ENCODE results near the gene NME9.

Gene NME9

GRCh38 chr3:138282836-138283235 is 46.8 kb downstream of the NME9 start:
- DNase-seq (ENCODE audit: extremely low read depth, low read depth): no peak
- no peak for TF ChIP-seq CTCF (IDR thresholded peaks at IDR 0.05; ENCODE audit: low read depth, low read length)

GRCh38 chr3:138281561-138281960 is 48.1 kb downstream of the NME9 start:
- no peak for TF ChIP-seq CTCF (IDR thresholded peaks at IDR 0.05; ENCODE audit: low read depth, low read length)
- no peak for DNase-seq (ENCODE audit: extremely low read depth, low read depth)

GRCh38 chr3:138271189-138271794 is 58.4 kb downstream of the NME9 start:
- TF ChIP-seq CTCF (IDR thresholded peaks at IDR 0.05; ENCODE audit: low read depth, low read length): no peak
- no peak for DNase-seq (ENCODE audit: extremely low read depth, low read depth)

GRCh38 chr3:138270245-138270644 is 59.4 kb downstream of the NME9 start:
- no peak for TF ChIP-seq CTCF (IDR thresholded peaks at IDR 0.05; ENCODE audit: low read depth, low read length)

GRCh38 chr3:138267083-138267482 is 62.6 kb downstream of the NME9 start:
- no peak for TF ChIP-seq CTCF (IDR thresholded peaks at IDR 0.05; ENCODE audit: low read depth, low read length)
- DNase-seq (ENCODE audit: extremely low read depth, low read depth): no peak

More at GRCh38 chr3:138270245-138270644, 59.4 kb downstream of the NME9 start:
- no peak for DNase-seq (ENCODE audit: extremely low read depth, low read depth)

GRCh38 chr3:138265745-138266144 is 63.9 kb downstream of the NME9 start:
- no peak for DNase-seq (ENCODE audit: extremely low read depth, low read depth)
- no peak for TF ChIP-seq CTCF (IDR thresholded peaks at IDR 0.05; ENCODE audit: low read depth, low read length)

- no peak for DNase-seq (ENCODE audit: extremely low read depth, low read depth)
- no peak for TF ChIP-seq CTCF (IDR thresholded peaks at IDR 0.05; ENCODE audit: low read depth, low read length)
Observed at GRCh38 chr3:138263104-138263503, 66.5 kb downstream of the NME9 start.

Data from AG09319 (cell line).